HepG2 (cell line): Measurements from ENCODE around the gene TBCD. TPM values are rescaled to one million over a fixed set of nuclear protein-coding genes. Genes with fewer than 3 reads are reported as not detected.

Source experiments
- ATAC-seq: fragments of 200-7000 bp; cut with Tn5 transposase; 3 replicates; pipeline ENCODE4 v1.9.1; 2020; ENCODE audit warnings: mild to moderate bottlenecking, moderate library complexity
- BruUV-seq: library from RNA; stranded (reverse); fragments of 400-500 nt; replicated peaks from 2 replicates; lab custom pipeline; 2021; lab: Mats Ljungman, UMichigan
- CTCF ChIA-PET: fragments of 300-600 bp; formaldehyde crosslinking; extraction: SDS; loops from one replicate; lab custom pipeline; 2021; ENCODE audit warnings: low total read pairs, inconsistent platforms, low intra/inter-chr PET ratio; lab: Yijun Ruan, JAX
- POLR2A ChIA-PET: fragments of 350-600 bp; sonication (Branson Sonifier 250); formaldehyde crosslinking; loops from one replicate; lab custom pipeline; 2020; ENCODE audit warnings: antibody characterized with exemption, inconsistent platforms; lab: Yijun Ruan, JAX
- DNase-seq: peaks from one replicate; pipeline ENCODE4 v3.0.0-alpha.2; 2015; ENCODE audit warnings: low spot score
- FAIRE-seq: peaks from 3 replicates; lab custom pipeline; 2011; peaks lifted over from hg19 to GRCh38; lab: Jason Lieb, UNC
- H2AFZ ChIP-seq: one replicate; pipeline ENCODE4 v1.6.1; 2011; ENCODE audit warnings: low read length, inconsistent platforms
- H3K27ac ChIP-seq: fragments of 300-600 bp; 3 replicates; pipeline ENCODE4 v1.8.0; 2011; ENCODE audit warnings: mixed run types, mild to moderate bottlenecking, mixed read lengths, low read length, inconsistent platforms; ENCODE audit not compliant: insufficient read depth; ENCODE audit errors: extremely low read length
- H3K27me3 ChIP-seq, 2 experiments: fragments of 200-600 bp in 1 of 2; 2 replicates in 1 of 2; 3 replicates in 1 of 2; pipeline versions ENCODE4 v1.6.0 to v1.8.0; 2011; ENCODE audit warnings: low read length in 2 of 2, mild to moderate bottlenecking in 2 of 2, moderate library complexity in 2 of 2, inconsistent platforms in 1 of 2; ENCODE audit not compliant: insufficient read depth in 2 of 2, control insufficient read depth in 1 of 2
- H3K36me3 ChIP-seq, 2 experiments: fragments of 200-600 bp in 1 of 2; replicated peaks in 1 of 2; 2 replicates in 1 of 2; 3 replicates in 1 of 2; pipeline versions ENCODE4 v1.5.1 to v1.8.0; 2011; ENCODE audit warnings: low read length in 2 of 2, inconsistent platforms in 1 of 2; ENCODE audit not compliant: insufficient read depth in 2 of 2, control insufficient read depth in 1 of 2
- H3K4me1 ChIP-seq: 2 replicates; pipeline ENCODE4 v1.5.1; 2012; ENCODE audit warnings: low read length, inconsistent platforms; ENCODE audit not compliant: insufficient read depth
- H3K4me2 ChIP-seq: 2 replicates; pipeline ENCODE4 v1.6.0; 2011; ENCODE audit warnings: low read depth, low read length, inconsistent platforms
- H3K4me3 ChIP-seq, 3 experiments: fragments of 200-600 bp in 1 of 3; sonication (generic), shearing (Covaris generic) in 1 of 3; replicated peaks in 1 of 3; 2 replicates each; pipeline ENCODE4 v1.5.1; 2011 to 2016; ENCODE audit warnings: low read length in 3 of 3, inconsistent platforms in 2 of 3, low read depth in 2 of 3, mild to moderate bottlenecking in 2 of 3, control low read depth in 1 of 3, mixed read lengths in 1 of 3; ENCODE audit not compliant: insufficient read depth in 1 of 3
- H3K79me2 ChIP-seq: one replicate; pipeline ENCODE4 v1.6.1; 2011; ENCODE audit warnings: low read length, inconsistent platforms; ENCODE audit not compliant: insufficient read depth
- H3K9ac ChIP-seq: 2 replicates; pipeline ENCODE4 v1.6.0; 2011; ENCODE audit warnings: mild to moderate bottlenecking, low read depth, low read length, inconsistent platforms; ENCODE audit not compliant: insufficient read depth
- H3K9me3 ChIP-seq: 2 replicates; pipeline ENCODE4 v1.5.1; 2012; ENCODE audit warnings: mild to moderate bottlenecking, low read length
- H4K20me1 ChIP-seq: 2 replicates; pipeline ENCODE4 v1.6.0; 2011; ENCODE audit warnings: inconsistent platforms, mild to moderate bottlenecking, low read length, moderate library complexity; ENCODE audit not compliant: insufficient read depth
- KMT2B ChIP-seq: IDR thresholded peaks from 2 replicates; pipeline ENCODE4 v1.6.1; 2016; ENCODE audit warnings: missing genetic modification reagents, missing compliant biosample characterization
- MTA1 ChIP-seq: sonication (generic); formaldehyde crosslinking; IDR thresholded peaks from 2 replicates; pipeline ENCODE4 v1.4.0; 2020; ENCODE audit warnings: missing genetic modification reagents, mild to moderate bottlenecking, borderline replicate concordance
- PHF5A ChIP-seq: IDR thresholded peaks from one replicate; pipeline ENCODE4 v1.6.1; 2018; ENCODE audit warnings: low read depth, missing genetic modification reagents; ENCODE audit not compliant: unreplicated experiment
- RBM39 ChIP-seq: fragments of 200-400 bp; formaldehyde crosslinking; IDR thresholded peaks from one replicate; pipeline ENCODE4 v1.6.1; 2018; ENCODE audit warnings: antibody characterized with exemption, mild to moderate bottlenecking, low read depth, low read length; ENCODE audit not compliant: poor library complexity, severe bottlenecking
- ZBTB21 ChIP-seq: sonication (generic); formaldehyde crosslinking; IDR thresholded peaks from 2 replicates; pipeline ENCODE4 v1.4.0; 2020; ENCODE audit warnings: missing genetic modification reagents
- WGBS: methylation state at CpG from one replicate; pipeline ENCODE4 v1.1.6; 2017; ENCODE audit warnings: low lambda C conversion rate; 5-methylcytosine and 5-hydroxymethylcytosine counted together
- in situ Hi-C: cut with HindIII; loops from 2 replicates; pipeline ENCODE4 v1.10.0; 2017; ENCODE audit warnings: low pct_unique_long_range_greater_than_20kb; ENCODE audit not compliant: extremely low pct_ligation_motif_present
- intact Hi-C: fragments of 100-400 bp; cut with micrococcal nuclease; formaldehyde crosslinking; loops from one replicate; pipeline ENCODE4 v1.10.0; 2022; ENCODE audit not compliant: unreplicated experiment
- polyA plus RNA-seq, 8 experiments: library from polyadenylated mRNA; depleted of rRNA in 3 of 8; stranded (reverse) in 7 of 8; unstranded in 1 of 8; fragments of >200 nt; fragmentation: Illumina TruSeq in 4 of 8; extraction: Trizol in 4 of 8; gene quantifications; 2 replicates each; pipeline versions ENCODE4 v1.2.1 to v1.2.3, GENCODE V29; 2011 to 2016; ENCODE audit warnings: low read depth in 4 of 8, missing spikeins in 1 of 8, mixed read lengths in 1 of 8; ENCODE audit not compliant: insufficient read depth in 1 of 8
- total RNA-seq, 5 experiments: library from RNA; depleted of rRNA; stranded (reverse); fragments of >200 nt; fragmentation: Illumina TruSeq; extraction: Trizol; gene quantifications; 2 replicates each; pipeline ENCODE4 v1.2.3, GENCODE V29; 2016; ENCODE audit warnings: low read depth in 1 of 5
- TF ChIP-seq, protein P1 (sequence below): sonication (generic); formaldehyde crosslinking; IDR thresholded peaks from 2 replicates; pipeline ENCODE4 v1.4.0; 2020; ENCODE audit warnings: missing genetic modification reagents, borderline replicate concordance
- TF ChIP-seq, protein P2 (sequence below): conservative IDR thresholded peaks from 2 replicates; pipeline ENCODE4 v1.6.1; 2018; ENCODE audit warnings: missing genetic modification reagents
- TF ChIP-seq, protein P3 (sequence below): IDR thresholded peaks from 2 replicates; pipeline ENCODE4 v1.6.1; 2016; ENCODE audit warnings: low read depth, borderline replicate concordance

Gene TBCD
- total and polyA plus RNA-seq, 2 of the 13 experiments (the other 11 are each of a cell fraction or from before 2014, with no cell fraction given): 33.9 to 54.8 TPM

DNA sequence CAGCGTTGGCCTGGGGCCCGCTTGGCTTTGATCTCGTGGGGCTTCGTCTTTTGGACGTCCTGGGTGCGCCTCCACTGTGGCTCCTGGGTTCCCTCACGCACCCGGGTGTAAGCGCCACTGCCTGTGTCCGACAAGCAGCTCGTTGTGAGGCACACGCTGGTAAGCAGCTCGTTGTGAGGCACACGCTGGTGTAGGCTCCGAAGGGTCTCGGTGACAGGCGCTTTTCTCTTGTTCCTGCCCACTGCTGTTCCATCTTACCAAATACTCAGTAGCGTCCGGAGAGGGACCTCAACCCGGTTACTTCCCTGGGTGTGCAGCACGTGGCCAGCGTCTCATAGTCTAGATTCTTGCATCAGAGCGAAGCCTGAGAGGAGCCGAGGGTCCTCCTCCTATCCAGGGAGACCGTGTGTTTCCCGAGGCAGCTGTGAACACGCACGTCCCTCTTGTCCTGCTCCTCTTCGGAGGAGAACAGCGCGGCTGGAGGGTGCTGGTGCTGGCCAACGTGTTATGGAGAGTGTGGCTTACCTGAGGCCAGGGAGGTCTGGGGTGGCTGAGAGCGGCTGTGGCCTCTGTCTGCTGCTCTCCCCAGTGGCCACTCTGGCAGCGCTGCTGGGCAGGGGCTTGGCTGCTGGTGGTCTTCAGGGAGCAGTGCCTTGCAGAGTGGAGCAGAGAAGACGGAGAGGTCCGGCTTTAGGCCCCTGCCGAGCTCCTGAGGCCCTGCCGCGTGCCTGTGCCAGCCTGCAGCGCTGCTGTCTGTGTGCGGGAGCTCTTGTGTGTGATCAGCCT lies 120.1 kb downstream of the TBCD start (continued):
- TF ChIP-seq, protein P1, sequence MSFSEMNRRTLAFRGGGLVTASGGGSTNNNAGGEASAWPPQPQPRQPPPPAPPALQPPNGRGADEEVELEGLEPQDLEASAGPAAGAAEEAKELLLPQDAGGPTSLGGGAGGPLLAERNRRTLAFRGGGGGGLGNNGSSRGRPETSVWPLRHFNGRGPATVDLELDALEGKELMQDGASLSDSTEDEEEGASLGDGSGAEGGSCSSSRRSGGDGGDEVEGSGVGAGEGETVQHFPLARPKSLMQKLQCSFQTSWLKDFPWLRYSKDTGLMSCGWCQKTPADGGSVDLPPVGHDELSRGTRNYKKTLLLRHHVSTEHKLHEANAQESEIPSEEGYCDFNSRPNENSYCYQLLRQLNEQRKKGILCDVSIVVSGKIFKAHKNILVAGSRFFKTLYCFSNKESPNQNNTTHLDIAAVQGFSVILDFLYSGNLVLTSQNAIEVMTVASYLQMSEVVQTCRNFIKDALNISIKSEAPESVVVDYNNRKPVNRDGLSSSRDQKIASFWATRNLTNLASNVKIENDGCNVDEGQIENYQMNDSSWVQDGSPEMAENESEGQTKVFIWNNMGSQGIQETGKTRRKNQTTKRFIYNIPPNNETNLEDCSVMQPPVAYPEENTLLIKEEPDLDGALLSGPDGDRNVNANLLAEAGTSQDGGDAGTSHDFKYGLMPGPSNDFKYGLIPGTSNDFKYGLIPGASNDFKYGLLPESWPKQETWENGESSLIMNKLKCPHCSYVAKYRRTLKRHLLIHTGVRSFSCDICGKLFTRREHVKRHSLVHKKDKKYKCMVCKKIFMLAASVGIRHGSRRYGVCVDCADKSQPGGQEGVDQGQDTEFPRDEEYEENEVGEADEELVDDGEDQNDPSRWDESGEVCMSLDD (CRISPR knock-in tag): no peak
- TF ChIP-seq PHF5A (CRISPR knock-in tag): no peak
- TF ChIP-seq, protein P2, sequence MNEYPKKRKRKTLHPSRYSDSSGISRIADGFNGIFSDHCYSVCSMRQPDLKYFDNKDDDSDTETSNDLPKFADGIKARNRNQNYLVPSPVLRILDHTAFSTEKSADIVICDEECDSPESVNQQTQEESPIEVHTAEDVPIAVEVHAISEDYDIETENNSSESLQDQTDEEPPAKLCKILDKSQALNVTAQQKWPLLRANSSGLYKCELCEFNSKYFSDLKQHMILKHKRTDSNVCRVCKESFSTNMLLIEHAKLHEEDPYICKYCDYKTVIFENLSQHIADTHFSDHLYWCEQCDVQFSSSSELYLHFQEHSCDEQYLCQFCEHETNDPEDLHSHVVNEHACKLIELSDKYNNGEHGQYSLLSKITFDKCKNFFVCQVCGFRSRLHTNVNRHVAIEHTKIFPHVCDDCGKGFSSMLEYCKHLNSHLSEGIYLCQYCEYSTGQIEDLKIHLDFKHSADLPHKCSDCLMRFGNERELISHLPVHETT (CRISPR knock-in tag): no peak

DNA sequence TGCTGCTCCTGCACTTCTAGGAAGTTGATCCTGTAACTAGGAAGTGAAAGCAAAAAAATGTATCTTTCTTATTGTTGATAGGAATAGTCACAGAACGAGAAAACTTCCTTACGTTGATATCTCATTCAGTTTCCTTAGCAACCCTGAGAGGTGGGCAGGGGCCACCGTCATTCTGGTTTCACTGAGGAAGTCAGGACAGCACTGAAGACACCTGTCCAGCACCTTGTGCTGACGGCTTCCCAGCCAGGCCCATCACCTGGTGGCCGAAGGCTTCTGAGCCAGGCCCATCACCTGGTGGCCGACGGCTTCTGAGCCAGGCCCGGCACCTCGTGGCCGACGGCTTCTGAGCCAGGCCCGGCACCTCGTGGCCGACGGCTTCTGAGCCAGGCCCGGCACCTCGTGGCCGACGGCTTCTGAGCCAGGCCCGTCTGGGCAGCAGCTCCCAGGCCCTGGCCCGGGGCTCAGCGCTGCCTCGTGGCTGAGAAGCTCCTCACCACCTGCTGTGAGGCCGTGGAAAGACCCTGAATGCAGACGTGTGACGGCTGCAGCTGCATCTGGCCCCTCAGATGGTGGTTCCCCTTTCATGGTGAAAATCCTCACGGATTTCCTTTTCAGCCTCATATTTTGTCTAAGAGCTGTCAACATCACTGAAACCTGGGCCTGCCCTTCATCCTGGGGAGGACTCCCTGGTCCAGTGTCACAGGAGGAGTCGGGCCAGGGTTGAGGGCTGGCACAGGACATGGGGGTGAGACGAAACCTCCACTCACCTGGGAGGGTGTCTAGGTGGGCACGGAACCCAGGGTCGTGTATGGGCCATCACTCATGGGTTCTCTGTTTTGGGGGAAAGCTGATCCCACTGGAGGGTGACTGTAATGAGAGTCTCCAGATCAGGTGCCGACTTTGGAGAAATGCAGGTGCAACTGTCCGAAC lies 121.0 kb downstream of the TBCD start:
- Histone ChIP-seq H3K4me2 (no peak overlapping the region), H2AFZ (no peak overlapping the region), H3K4me3 (no peak overlapping the region), H3K79me2 (no peaks in the 10 kb centered on the region), H3K27ac (no peak overlapping the region), H3K36me3 (peaks cover 13 to 19% of the 10 kb centered on the region in 2 experiments; a peak in 4 of 5 replicates), H3K9ac (no peak overlapping the region), H3K4me1 (peaks cover 23% of the 10 kb centered on the region), H3K9me3 (no peaks in the 10 kb centered on the region), H4K20me1 (no peaks in the 10 kb centered on the region), H3K27me3 (no peaks in the 10 kb centered on the region)
- no TSS peak for BruUV-seq
- intact Hi-C loops: no loop called here
- DNase-seq (no peak), ATAC-seq (no peak), FAIRE-seq (no peak)
- ChIA-PET POLR2A (no interaction called here), CTCF (no interaction called here)
- WGBS: 96% methylated on average over 17 of the region's 33 CpGs
- in situ Hi-C loops: no loop called here
- TF ChIP-seq RBM39 (no peak), ZBTB21 (CRISPR knock-in tag) (no peak), KMT2B (CRISPR knock-in tag) (no peak), MTA1 (CRISPR knock-in tag) (0 out of 2 replicates have a peak, but pooled peaks have one; percentile 6)
- TF ChIP-seq, protein P3, sequence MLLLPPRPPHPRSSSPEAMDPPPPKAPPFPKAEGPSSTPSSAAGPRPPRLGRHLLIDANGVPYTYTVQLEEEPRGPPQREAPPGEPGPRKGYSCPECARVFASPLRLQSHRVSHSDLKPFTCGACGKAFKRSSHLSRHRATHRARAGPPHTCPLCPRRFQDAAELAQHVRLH (CRISPR knock-in tag): no peak
